Endometrial microvascular endothelial cells (primary cell): ENCODE measurements around the gene LGALS12. TPM values are rescaled to one million over a fixed set of nuclear protein-coding genes. Genes with fewer than 3 reads are reported as not detected.
"Not testable (repeated sequence)": the region's sequence is repeated elsewhere in the genome, so short reads cannot be mapped to it uniquely, and the experiment has no call there.

ENCODE experiments used
- in situ Hi-C: cut with HindIII; loops from 2 replicates; pipeline ENCODE4 v1.10.0; 2017; ENCODE audit warnings: low sequenced_read_pairs, low pct_unique_long_range_greater_than_20kb; ENCODE audit errors: inconsistent ontology term
- total RNA-seq: library from RNA; depleted of rRNA; stranded (reverse); fragments of >200 nt; gene quantifications from one replicate; pipeline ENCODE4 v1.2.3, GENCODE V29; 2015; ENCODE audit errors: inconsistent ontology term

The LGALS12 gene
- total RNA-seq, 1 donor from 2014 or later, result not detected

DNA sequence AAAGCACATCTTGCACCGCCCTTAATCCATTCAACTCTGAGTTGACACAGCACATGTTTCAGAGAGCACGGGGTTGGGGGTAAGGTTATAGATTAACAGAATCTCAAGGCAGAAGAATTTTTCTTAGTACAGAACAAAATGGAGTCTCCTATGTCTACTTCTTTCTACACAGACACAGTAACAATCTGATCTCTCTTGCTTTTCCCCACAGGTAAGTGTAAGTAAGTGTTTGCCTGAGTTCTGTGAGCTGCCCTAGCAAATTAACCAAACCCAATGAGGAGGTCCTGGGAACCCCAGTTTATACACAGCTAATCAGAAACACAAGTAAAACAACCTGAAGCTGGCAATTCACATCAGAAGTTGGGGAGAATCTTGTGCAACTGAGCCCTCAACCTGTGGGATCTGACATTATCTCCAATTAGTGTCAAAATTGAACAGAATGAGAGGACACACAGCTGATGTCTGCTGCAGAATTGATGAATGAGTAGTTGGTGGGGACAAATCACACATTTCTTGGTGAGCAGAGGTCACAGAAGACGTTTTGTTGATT lies 22.9 kb downstream of the LGALS12 start:
- in situ Hi-C loops, result not testable (repeated sequence)

DNA sequence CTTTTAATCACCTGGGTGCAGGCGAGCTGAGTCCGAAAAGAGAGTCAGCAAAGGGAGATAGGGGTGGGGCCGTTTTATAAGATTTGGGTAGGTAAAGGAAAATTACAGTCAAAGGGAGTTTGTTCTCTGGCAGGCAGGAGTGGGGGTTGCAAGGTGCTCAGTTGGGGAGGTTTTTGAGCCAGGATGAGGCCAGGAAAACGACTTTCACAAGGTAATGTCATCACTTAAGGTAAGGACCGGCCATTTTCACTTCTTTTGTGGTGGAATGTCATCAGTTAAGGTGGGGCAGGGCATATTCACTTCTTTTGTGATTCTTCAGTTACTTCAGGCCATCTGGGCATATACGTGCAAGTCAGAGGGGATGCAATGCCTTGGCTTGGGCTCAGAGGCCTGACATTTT lies 23.5 kb downstream of the LGALS12 start:
- in situ Hi-C loops, result not testable (repeated sequence)

DNA sequence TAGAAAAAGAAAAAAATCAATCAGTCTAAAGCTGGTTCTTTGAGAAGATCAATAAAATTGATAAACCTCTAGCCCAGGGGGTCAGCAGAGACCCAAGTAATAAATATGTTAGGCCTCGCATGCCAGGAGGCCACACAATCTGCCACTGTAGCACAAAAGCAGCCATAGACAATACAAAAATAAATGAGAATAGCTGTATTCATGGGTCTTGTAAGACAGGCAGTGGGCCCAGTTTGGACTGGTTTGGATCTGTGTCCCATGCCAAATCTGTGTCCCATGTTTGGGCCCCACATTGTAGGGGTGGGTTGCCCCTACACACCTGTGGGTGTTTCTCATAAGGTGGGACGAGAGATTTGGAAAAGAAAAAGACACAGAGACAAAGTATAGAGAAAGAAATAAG lies 24.1 kb downstream of the LGALS12 start:
- in situ Hi-C loops, result no loop called here

DNA sequence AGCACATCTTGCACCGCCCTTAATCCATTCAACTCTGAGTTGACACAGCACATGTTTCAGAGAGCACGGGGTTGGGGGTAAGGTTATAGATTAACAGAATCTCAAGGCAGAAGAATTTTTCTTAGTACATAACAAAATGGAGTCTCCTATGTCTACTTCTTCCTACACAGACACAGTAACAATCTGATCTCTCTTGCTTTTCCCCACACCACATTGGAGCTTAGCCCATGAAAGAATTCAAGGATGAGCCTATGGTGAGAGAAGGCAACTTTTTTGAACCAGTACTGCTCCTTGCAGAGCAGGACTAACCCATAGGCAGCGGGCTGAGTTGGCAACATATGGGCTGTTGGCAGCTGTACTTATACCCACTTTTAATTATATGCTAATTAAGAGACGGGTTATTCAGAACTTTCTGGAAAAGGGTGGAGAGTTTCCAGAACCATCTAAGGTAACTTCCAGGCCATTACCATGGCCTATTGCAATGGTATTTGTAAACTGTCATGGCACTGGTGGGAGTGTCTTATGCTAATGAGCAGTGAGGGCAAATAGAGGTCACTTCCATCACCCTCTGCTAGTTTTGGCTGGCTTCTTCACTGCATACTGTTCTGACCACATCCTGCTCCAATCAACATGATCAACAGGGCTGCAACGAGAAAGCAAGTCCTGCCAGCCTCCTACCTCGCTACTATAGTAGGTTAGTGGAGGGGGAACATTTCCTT lies 25.3 kb downstream of the LGALS12 start:
- in situ Hi-C loops, result not testable (repeated sequence)

DNA sequence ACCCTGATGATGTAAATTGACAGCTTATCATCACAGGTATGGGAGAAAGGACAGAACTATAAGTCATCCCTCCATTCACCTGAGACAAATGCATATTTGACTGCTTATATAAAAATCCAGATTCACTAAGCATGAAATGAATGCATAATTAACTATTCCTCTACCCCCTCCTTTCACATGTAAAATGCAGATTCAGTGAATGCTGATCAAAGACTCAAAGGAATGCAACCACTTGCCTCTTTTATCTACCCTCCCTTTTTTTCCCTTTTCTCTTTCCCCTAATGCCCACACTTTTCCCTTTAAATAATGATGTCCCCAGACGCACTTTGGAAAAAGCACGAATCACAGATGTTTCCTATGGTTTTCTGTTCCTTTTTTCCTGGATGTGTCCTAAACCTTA lies 26.2 kb downstream of the LGALS12 start:
- in situ Hi-C loops, result no loop called here

DNA sequence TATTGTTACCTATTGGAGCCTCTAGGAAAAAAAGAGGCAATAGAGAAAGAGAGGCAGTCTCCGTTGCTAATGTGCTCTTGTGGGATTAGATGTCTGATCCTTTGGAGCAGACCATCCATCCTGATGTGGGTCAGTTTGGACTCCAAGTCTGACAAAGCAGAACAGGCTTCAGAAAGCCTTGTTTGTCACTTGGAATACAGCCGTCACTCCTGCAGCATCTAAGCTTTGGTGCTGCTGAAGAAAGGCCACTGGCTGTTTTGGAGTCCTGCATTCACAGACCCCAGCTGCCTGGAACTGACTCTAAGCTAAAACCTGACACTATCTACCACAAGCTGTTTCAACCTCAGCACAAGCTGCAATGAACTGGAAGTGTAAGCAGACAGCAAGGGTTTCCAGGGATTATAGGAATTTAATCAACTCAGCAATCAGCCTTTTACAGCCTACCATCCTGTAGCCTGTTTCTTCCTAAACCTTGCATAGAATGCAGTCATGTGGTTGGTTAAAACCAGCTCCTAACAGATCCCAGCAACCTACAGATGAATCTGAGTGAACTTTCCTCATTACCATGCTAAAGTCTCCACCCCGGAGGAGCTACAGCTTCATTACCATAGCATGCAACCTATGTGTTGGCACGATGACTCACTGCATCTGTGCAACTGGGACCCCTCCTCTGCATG lies 27.1 kb downstream of the LGALS12 start:
- in situ Hi-C loops, result no loop called here

DNA sequence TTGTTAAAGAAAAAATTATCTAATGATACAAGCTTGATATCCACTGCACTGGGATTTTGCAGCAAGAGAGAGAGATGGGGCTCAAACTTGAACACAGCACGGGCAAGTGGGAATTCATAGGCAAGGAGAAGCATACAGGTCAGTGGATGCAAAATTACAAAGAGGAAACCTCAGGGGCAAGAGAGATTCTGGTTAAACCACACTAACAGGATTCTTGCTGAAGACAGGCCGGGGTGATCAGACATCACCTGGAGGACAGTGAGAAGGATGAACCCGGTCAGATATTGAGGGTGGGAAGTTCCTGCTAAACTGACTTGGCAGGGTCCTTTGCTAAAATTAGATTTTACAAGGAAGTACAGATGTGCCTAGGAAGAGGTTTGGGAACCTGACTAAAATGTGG lies 28.2 kb downstream of the LGALS12 start:
- in situ Hi-C loops, result no loop called here

DNA sequence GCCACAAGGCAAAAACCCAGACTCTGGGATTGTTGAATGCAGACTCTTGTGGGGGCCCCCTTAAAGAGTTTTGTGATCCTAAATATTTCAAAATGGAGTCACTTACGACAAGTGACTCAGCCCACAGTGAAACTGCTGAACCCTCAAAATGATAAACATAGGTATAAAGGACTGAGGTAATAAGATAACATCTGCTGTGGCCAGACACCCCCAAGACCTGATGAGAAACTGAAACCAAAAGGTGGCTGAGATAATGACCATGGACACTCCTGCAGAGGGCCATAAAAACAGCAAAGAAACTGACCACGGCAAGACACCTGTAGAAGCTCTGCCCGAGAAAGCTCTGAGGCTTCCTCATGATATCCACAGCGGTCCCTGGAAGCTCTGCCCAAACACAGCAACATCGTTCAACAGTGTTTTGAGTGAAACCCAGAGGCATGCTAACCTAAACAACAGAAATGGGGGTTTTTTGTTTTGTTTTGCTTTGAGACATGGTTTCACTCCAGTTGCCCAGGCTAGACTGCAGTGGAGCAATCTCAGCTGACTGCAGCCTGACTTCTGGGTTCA lies 29.1 kb downstream of the LGALS12 start:
- in situ Hi-C loops, result no loop called here

DNA sequence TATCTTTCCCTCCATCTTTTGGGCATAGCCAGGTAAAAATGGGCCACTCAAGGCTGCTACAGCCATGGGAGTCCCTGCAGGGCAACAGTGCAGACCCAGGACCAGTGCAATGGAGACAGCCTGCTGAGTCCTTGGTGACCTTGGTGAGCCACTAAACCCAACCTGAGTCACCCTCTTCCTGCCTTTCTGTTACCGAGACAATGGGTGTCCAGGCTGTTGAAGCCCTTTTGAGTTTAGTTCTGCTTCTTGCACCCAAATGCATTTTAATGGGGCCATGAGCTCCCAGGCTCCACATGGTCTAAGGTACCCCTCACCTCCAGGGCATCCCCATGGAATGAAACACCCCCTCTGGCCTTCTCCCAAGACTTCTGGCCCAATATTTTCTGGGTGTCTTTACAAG lies 29.9 kb downstream of the LGALS12 start:
- in situ Hi-C loops, result no loop called here

DNA sequence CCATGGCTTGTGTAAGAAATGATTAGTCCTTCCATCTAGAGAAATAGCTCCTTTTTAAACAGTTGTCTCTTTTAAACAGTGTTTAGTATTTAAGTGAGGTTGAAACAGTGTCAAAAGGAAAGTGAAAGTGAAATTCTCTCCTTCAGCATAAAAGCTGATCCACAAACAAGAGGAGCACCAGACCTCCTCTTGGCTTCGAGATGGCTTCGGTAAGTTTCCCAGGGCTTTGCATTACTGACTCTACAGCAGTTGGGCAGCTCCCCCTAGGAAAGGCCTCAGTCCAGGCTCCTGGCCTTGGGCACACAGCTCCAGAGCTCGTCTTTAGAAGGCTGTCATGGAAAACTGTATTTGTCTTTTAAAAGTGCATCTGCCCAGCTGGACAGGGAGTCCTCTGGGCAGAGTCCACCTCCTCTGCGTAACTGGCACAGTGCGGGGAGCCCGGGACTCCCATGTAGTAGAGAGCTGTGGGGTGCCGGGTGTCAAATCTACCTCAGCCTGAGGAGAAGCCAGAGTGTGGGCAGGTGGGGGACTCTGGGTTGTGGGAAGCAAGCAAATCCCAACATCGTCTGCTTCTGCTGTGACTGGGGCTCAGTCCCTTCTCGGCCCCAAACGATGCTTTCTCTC lies 30.9 kb downstream of the LGALS12 start, which contains the start of gene PLAAT4:
Gene PLAAT4, plus strand, starts transcription at position 140 of the 624 bp plus-strand sequence. Its CDS starts 61 bp downstream, at position 201.
- in situ Hi-C loops, result no loop called here

DNA sequence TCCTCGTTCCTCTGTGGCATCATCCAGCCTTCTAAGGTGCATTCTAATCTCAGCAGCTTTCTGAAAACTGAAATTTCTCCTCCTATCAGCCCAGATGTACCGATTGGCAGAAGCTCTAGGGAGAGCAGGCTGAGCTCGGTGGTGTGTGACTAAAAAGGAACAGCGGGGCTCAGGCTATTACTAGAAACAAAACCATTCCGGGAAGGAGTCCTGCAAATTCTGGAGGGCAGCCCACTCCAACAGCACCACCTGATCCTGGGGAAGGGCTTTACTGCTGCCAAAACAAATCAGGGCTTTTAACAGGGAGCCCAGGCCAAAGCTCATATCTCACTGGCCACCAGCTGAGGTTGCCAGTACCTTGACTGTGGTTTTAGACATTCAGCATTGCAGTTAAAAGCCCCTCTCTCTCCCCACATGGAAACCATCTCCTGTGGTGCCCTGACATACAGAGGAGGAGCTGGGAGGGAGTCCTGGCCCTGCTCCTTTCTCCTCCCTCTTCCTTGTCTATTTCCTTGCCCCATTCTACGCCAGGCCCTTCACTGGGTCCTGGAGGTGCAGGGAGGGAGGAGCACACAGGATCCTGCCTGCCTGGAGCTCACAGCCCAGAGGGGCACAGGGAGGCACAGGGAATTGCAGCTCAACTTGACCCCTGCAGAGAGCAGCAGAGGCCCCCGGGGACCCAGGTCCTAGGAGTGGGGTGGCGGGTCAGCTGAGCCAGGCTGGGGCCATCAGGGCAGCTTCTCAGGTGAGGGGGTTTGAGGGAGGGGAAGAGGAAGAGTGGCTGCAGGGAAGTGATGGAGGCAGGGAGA lies 31.6 kb downstream of the LGALS12 start:
- in situ Hi-C loops, result no loop called here

DNA sequence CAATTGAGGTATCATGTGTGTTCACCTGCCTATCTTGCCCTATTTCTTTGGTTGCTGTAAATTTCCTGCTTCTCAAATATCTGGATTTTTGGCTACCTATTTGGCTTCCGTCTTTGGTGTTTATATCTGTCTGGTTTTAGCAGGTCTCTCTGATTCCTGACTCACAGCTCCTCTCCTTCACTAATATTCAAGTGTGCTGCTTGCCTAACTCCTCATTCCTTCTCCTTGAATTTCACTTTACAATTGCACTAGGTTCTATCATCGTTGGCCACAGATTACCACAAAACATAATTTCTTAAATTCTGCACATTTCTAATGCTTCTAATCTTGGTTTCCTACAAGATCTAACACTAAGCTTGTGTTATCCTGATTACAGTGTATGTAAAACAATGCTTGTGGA lies 36.6 kb downstream of the LGALS12 start:
- in situ Hi-C loops, result not testable (repeated sequence)

DNA sequence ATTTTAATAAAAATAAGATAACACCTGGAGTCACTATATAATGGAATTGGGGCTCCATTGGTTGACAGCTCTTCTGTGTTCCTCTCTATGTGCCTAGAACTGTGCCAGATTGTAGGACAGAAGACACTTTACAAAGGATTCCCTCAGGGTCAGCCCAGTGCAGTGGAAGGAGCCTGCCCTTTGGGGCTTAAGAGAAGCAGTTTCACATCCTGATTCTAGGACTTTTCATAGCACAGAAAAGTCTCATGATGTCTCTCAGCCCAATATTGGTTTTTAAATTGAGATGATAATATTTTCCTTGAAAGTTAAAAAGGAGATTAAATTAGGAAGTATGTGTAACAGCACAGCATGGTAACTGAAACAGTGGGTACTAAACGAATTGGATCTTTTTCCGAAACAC lies 37.8 kb downstream of the LGALS12 start:
- in situ Hi-C loops, result no loop called here

DNA sequence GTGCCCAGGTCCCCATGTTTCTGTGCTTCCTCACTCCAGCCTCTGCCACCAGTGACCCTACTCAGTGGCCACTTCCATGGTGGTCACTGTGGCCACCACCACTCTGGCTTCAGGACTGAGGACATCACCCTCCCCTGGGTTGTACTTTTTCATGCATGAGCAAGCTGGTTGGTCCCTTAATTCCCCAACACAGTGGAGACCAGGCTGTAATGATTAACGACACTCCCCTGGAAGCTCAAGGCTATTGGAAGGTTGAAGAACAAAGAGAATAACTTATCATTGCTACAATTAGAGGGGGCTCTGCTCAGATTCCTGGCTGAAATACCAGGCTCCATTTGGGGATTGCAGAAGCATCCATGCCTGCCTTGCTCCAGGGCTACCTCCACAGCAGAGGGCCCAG lies 41.2 kb downstream of the LGALS12 start:
- in situ Hi-C loops, result no loop called here

DNA sequence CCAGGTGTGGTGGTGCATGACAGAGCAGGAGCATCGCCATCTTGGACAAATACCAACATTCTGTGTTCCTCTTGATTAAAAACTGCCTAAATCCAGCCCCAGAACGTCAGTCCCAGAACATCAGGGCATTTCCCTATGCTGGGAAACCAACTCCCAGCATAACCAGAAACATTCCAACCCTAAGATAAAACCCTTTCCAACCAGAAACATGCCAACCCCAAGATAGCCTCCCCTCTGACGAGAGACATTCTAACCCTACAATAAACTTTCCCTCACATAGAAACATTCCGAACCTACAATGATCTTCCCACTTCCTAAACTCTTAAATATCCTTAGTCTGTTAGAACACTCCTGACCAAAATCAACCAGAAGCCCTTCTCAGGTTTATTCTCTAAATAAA lies 42.3 kb downstream of the LGALS12 start:
- in situ Hi-C loops, result no loop called here

DNA sequence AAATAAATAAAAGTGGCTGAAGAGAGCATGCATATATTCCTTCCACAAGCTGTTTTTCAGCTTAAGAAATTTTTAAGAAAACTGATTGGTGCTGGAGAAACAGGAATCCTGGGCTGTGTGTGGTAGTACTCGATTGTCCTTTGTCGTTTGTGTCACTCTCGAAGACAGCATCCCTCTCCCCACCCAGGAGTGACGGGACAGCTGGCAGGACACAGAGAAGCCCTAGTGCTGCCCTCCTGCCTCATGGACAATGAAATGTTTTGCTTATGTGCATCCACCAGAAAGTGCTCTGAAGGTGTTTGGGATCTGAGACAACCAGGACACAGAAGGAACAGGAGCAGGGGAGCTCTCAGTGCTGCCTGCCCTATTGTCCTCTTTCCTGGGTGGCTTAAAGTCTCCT lies 43.5 kb downstream of the LGALS12 start:
- in situ Hi-C loops, result no loop called here

DNA sequence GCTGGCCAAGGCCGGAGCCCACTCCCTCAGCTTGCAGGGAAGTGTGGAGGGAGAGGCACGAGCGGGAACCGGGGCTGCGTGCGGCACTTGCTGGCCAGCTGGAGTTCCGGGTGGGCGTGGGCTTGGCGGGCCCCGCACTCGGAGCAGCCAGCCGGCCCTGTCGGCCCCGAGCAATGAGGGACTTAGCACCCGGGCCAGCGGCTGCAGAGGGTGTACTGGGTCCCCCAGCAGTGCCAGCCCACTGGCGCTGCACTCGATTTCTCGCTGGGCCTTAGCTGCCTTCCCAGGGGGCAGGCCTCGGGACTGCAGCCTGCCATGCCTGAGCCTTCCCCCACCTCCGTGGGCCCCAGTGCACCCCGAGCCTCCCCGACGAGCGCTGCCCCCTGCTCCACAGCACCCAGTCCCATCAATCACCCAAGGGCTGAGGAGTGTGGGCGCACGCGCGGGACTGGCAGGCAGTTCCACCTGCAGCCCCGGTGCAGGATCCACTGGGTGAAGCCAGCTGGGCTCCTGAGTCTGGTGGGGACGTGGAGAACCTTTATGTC lies 44.3 kb downstream of the LGALS12 start:
- in situ Hi-C loops, result not testable (repeated sequence)

DNA sequence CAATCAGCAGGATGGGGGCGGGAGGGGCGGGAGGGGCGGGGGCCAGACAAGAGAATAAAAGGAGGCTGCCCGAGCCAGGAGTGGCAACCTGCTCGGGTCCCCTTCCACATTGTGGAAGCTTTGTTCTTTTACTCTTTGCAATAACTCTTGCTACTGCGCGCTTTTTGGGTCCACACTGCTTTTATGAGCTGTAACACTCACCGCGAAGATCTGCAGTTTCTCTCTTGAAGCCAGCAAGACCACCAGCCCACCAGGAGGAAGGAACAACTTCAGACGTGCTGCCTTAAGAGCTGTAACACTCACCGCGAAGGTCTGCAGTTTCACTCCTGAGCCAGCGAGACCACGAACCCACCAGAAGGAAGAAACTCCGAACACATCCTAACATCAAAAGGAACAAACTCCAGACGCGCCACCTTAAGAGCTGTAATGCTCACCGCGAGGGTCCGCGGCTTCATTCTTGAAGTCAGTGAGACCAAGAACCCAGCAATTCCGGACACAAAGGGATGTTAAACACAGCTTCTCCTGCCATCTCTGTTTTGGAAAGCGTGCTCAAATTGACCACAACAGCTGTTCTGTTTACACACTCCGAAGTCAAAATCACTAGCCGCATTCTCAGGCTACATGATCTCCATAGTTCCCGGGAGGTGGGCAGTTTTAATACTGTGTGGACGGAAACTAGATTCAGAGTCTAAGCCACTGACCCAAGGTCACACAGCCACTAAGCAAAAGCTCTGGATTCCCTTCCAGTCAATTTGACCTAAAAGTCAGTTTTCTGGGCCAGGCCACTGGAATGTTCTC lies 45.4 kb downstream of the LGALS12 start:
- in situ Hi-C loops, result no loop called here
